Left colon (tissue), 2 donors: ENCODE results near the gene MALRD1. TPM values are rescaled to one million over a fixed set of nuclear protein-coding genes. Genes with fewer than 3 reads are reported as not detected.
A peak's percentile ranks its signal among the peaks of the same experiment; 100 is the strongest.

Experiments
- ATAC-seq: fragments of 200-7000 bp; cut with Tn5 transposase; one replicate; pipeline ENCODE4 v1.9.1; 2020; ENCODE audit warnings: mild to moderate bottlenecking, moderate library complexity
- DNase-seq, 2 donors: peaks; one replicate each; pipeline ENCODE4 v3.0.0-alpha.2; 2020
- intact Hi-C, 2 donors: fragments of 100-400 bp; cut with DNase I in 1 of 2; cut with micrococcal nuclease in 1 of 2; formaldehyde crosslinking; loops; one replicate each; pipeline versions ENCODE4 v1.11.2 to v1.14.0; 2022; cut with DNase I, micrococcal nuclease
- total RNA-seq, 2 donors: library from RNA; stranded (reverse); fragmentation: NEBNext Ultra II Directional; extraction: Animal tissue kit (Norgen Biotek cat#: 25700); gene quantifications; one replicate each; pipeline ENCODE4 v1.2.1, GENCODE V29; 2021
- donor health status: DM: no; HTN: no; CAD: no.
- donor health status: DM: yes; HTN: yes; CAD: no.

MALRD1 gene
- total RNA-seq, 2 donors from 2014 or later, result 0.15 to 0.36 TPM

DNA sequence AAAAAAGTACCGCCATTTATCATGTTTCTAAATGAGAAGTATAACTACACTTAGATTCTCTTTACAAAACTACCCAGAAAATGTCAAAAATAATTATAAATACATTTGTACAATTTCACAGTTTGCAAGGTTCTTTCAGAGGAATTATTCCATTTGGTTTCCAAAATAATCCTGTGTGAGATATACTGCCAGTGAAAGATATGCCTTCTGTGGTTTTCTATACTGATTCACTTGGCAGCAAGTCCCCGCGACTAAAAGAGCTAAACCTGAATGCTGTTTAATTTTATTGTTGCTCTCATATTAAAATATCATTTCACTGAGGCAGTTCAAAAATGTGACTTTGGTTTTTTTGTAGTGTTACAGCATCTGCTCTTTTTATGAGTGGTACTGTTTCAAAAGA, 402.8 kb downstream of the MALRD1 start:
- ATAC-seq (no peak), DNase-seq (no peak)
- intact Hi-C loops, result no loop called here

GRCh38 chr10:19451937-19452336, 403.3 kb downstream of the MALRD1 start:
- intact Hi-C loops, result no loop called here
- DNase-seq (no peak), ATAC-seq (no peak)

- intact Hi-C loops, result no loop called here
- ATAC-seq (no peak), DNase-seq (no peak)
Observed at GRCh38 chr10:19453967-19454366, 405.4 kb downstream of the MALRD1 start.

- intact Hi-C loops, result no loop called here
- no peak for DNase-seq
- no peak for ATAC-seq
Observed at GRCh38 chr10:19461588-19461987, 413.0 kb downstream of the MALRD1 start.

- ATAC-seq, result no peak
- intact Hi-C loops, result no loop called here
Observed at GRCh38 chr10:19466709-19467108, 418.1 kb downstream of the MALRD1 start.

GRCh38 chr10:19468413-19468812, 419.8 kb downstream of the MALRD1 start:
- intact Hi-C loops, result no loop called here
- DNase-seq, result no peak

More at GRCh38 chr10:19466709-19467108, 418.1 kb downstream of the MALRD1 start:
- no peak for DNase-seq

GRCh38 chr10:19469521-19469920, 420.9 kb downstream of the MALRD1 start:
- ATAC-seq (no peak), DNase-seq (no peak)
- intact Hi-C loops, result no loop called here

More at GRCh38 chr10:19468413-19468812, 419.8 kb downstream of the MALRD1 start:
- ATAC-seq, result no peak

GRCh38 chr10:19479854-19480253, 431.3 kb downstream of the MALRD1 start:
- DNase-seq (no peak), ATAC-seq (no peak)
- intact Hi-C loops, result no loop called here

DNA sequence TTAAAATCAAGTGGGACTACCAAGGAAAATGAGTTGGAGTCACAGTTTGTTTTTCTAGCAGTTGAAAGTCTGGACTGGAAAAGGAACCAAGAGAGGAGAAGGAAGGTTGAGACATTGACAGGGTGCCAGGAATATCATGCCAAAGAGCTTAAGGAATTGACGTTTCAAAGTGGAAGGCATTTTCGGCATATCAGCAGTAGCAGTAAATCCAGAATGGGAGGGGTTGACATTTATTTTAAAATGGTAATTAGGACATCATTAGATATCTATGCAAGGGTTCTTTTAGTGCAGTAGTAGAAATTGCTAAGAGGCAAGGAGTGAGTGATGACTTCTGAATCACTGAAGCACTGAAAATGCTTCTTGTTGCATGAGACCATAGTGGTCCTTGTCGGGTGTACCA, 431.8 kb downstream of the MALRD1 start:
- intact Hi-C loops, result no loop called here
- ATAC-seq (no peak), DNase-seq (no peak)

DNA sequence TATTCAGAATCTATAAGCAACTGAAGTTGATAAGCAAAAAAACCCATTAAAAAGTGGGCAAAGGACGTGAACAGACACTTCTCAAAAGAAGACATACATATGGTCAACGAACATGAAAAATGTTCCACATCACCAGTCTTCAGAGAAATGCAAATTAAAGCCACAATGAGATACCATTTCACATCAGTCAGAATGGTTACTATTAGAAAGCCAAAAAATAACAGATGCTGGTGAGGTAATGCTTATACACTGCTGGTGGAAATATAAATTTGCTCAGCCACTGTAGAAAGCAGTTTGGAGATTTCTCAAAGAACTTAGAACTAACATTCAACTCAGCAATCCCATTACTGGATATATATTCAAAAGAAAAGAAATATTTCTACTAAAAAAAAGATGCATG, 434.8 kb downstream of the MALRD1 start:
- DNase-seq, result no peak
- ATAC-seq, result no peak
- intact Hi-C loops, result no loop called here

GRCh38 chr10:19488592-19489280, 440.1 kb downstream of the MALRD1 start:
- peak in 1 of 2 donors; percentile 3 for DNase-seq
- intact Hi-C loops, result no loop called here

GRCh38 chr10:19491166-19491565, 442.6 kb downstream of the MALRD1 start:
- no peak for DNase-seq
- intact Hi-C loops, result no loop called here
- ATAC-seq, result no peak

More at GRCh38 chr10:19488592-19489280, 440.1 kb downstream of the MALRD1 start:
- ATAC-seq, result no peak

- ATAC-seq (no peak), DNase-seq (no peak)
- intact Hi-C loops, result no loop called here
Observed at GRCh38 chr10:19493917-19494316, 445.3 kb downstream of the MALRD1 start.

DNA sequence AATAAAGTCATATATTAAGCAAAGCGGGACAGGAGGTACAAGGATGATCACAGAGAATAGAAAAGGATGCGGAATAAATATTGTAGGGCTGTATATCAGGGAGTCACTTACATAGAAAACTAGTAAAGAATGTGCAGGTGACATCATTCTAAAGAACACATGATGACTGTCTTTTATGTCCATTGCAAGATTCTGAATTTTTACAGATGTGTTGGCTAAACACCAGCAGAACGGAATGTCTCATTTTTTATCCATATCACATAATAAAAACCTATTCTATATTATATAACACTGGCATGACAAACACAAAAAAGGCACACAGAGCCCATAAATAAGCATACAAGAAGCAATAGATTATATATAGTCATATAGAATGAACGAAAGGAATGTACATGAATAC, 448.4 kb downstream of the MALRD1 start:
- intact Hi-C loops, result no loop called here
- ATAC-seq (no peak), DNase-seq (no peak)

DNA sequence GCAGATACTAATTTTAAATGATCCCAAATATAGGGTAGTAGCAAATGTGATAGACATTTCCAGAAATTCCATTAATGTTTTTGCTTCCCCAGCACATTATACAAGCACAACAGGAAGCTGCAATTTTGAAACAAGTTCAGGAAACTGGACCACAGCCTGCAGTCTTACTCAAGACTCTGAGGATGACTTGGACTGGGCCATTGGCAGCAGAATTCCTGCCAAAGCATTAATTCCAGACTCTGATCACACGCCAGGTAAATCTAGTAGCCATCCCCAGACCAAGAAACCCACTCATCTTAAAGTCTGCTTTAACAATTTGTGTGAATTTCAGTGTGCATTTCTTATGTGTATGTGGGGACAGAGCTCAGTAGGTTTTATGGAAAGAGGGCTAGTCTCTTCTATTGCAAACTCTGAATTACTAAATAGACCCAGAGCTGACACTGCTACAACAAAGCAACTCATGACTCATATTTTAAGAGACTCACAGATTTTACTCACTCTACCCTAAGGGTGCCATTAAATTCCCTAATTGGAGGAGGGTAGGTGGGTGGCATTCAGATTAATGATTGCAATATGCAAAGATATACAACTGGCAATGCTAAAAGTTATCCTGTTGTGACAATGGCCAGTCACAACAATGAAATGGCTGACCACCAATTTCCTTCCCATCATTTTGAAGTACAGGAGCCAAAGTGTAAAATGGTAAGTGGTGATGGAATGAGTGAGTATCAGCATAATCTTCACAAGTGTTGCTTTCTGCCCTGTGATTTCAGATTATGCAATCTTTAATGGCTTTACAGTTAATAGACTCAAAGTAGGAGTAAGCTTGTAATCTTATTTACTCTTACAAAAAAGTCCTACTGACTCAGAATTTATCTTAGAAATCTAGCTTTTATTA, 450.0 kb downstream of the MALRD1 start:
- intact Hi-C loops, result no loop called here
- no peak for ATAC-seq
- DNase-seq, result no peak

GRCh38 chr10:19499291-19499770, 450.7 kb downstream of the MALRD1 start:
- ATAC-seq (no peak), DNase-seq (no peak)
- intact Hi-C loops, result no loop called here

- DNase-seq (no peak), ATAC-seq (no peak)
- intact Hi-C loops, result no loop called here
Observed at GRCh38 chr10:19500959-19501358, 452.4 kb downstream of the MALRD1 start.

DNA sequence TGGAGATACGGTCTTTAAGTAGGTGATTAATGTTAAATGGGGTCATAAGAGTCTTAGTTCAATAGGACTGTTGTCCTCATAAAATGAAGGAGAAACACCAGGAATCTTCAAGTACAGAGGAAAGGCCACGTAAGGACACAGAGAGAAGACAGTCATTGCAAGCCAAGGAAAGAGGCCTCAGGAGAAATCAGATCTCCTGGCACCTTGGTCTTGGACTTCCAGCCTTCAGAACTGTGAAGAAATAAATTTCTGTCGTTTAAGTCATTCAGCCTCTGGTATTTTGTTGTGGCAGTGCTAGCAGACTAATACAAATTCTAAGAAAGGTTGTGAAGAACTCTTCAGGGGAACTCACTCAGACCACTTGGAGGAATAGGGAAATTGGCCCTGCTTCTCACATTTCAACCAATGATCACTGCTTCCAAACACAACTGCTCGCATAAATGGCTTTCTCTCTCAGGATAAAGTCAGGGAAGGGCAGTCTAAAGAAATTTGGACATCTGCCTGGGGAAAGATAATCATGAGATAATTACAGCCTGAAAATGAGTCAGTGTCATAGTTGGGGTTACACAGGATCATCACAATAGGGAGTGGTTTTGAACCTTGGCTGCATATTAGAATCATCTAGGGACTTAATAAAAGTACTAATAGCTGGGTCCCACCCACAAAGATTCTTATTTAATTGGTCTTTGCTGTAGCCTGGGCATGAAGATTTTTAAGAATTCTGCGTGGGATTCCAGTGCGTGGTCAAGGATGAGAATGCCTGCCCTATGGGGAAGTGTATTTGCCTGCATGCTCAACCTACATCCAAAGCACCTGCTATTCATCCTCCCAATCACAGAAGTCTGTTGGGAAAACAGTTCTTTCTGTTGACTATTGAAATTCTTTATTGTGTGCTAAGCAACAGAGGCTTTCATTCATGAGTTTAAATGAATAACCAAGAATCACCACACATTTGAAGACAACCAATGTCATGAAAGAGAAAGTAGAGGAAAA, 457.0 kb downstream of the MALRD1 start:
- intact Hi-C loops, result no loop called here
- ATAC-seq (no peak), DNase-seq (no peak)
